Sigmoid colon (tissue), 7 donors: ENCODE measurements around the gene ACER1. TPM values are rescaled to one million over a fixed set of nuclear protein-coding genes. Genes with fewer than 3 reads are reported as not detected.

Experiments used
- DNase-seq: peaks from one replicate; pipeline ENCODE4 v3.0.0-alpha.2; 2019
- H3K27ac ChIP-seq, 4 donors: fragments of 200-600 bp; sonication (generic); one replicate each; pipeline ENCODE4 v1.5.1; 2016 to 2019; ENCODE audit warnings: mild to moderate bottlenecking in 1 of 4
- H3K27me3 ChIP-seq, 3 donors: fragments of 200-600 bp; sonication (generic); one replicate each; pipeline ENCODE4 v1.5.1; 2019; ENCODE audit warnings: mild to moderate bottlenecking in 1 of 3
- H3K36me3 ChIP-seq, 4 donors: fragments of 200-600 bp; sonication (generic); one replicate each; pipeline ENCODE4 v1.5.1; 2016 to 2019
- H3K4me1 ChIP-seq, 4 donors: fragments of 200-600 bp; sonication (generic); one replicate each; pipeline ENCODE4 v1.5.1; 2017 to 2019
- H3K4me3 ChIP-seq, 4 donors: fragments of 200-600 bp; sonication (generic); one replicate each; pipeline ENCODE4 v1.5.1; 2017 to 2019; ENCODE audit warnings: mild to moderate bottlenecking in 2 of 4, moderate library complexity in 1 of 4
- H3K9me3 ChIP-seq, 4 donors: fragments of 200-600 bp in 3 of 4; sonication (generic) in 3 of 4; one replicate each; pipeline versions ENCODE4 v1.5.1 to v1.6.1; 2013 to 2019
- CTCF ChIP-seq, 4 experiments: fragments of 450-650 bp in 3 of 4; fragments of 200-600 bp in 1 of 4; IDR thresholded peaks; one replicate each; pipeline ENCODE4 v1.5.1; 2016 to 2019; ENCODE audit warnings: antibody characterized with exemption in 4 of 4, mild to moderate bottlenecking in 3 of 4, moderate library complexity in 2 of 4
- EP300 ChIP-seq, 4 donors: sonication (generic); formaldehyde crosslinking; IDR thresholded peaks; one replicate each; pipeline ENCODE4 v1.6.1; 2017; ENCODE audit warnings: antibody characterized with exemption in 4 of 4
- POLR2A ChIP-seq, 2 donors: fragments of 450-650 bp; IDR thresholded peaks; one replicate each; pipeline ENCODE4 v1.6.1; 2016; ENCODE audit warnings: antibody characterized with exemption in 2 of 2, mild to moderate bottlenecking in 2 of 2, moderate library complexity in 2 of 2
- POLR2AphosphoS5 ChIP-seq, 4 donors: sonication (generic); formaldehyde crosslinking; IDR thresholded peaks; one replicate each; pipeline ENCODE4 v1.6.1; 2017; ENCODE audit warnings: antibody characterized with exemption in 4 of 4
- WGBS, 2 donors: extraction: QIAGEN DNeasy Blood & Tissue Kit; methylation state at CpG; one replicate each; pipeline ENCODE4 v1.1.7; 2013; 5-methylcytosine and 5-hydroxymethylcytosine counted together
- intact Hi-C: fragments of 100-400 bp; cut with DNase I; formaldehyde crosslinking; loops from one replicate; pipeline ENCODE4 v1.15.1; 2023
- polyA plus RNA-seq, 3 donors: library from polyadenylated mRNA; stranded (reverse); fragments of 200-250 nt; gene quantifications; one replicate each; pipeline ENCODE4 v1.2.3, GENCODE V29; 2013
- total RNA-seq, 4 donors: library from RNA; depleted of rRNA; stranded (reverse); fragments of >200 nt; gene quantifications; one replicate each; pipeline ENCODE4 v1.1.0, GENCODE V29; 2016
- donor health status: healthy with polysubstance abuse.
- donor health status: Bipolar disorder and iron deficiency.
- donor health status: healthy.

Gene ACER1
- total and polyA plus RNA-seq, 7 donors = 0.19 TPM; not detected in 6

- H3K4me3 ChIP-seq = no peak overlapping the region
- TF ChIP-seq CTCF (IDR thresholded peaks at IDR 0.05) = no peak
- TF ChIP-seq POLR2AphosphoS5 (IDR thresholded peaks at IDR 0.05) = no peak
- no peak for TF ChIP-seq EP300 (IDR thresholded peaks at IDR 0.05)
- TF ChIP-seq POLR2A (IDR thresholded peaks at IDR 0.05) = no peak
- H3K4me1 ChIP-seq = peaks cover 0 to 47% (median 34%) of the 10 kb centered on the region in 4 donors
- no peaks in the 10 kb centered on the region for H3K9me3 ChIP-seq
- no peak for DNase-seq
- peaks cover 0 to 60% (median 13%) of the 10 kb centered on the region in 4 donors for H3K36me3 ChIP-seq
- H3K27ac ChIP-seq = no peak overlapping the region
- 94 to 97% methylated on average over 11 of the region's 11 CpGs for WGBS, 2 donors
- intact Hi-C loops = no loop called here
- no peaks in the 10 kb centered on the region for H3K27me3 ChIP-seq
These were observed 70.9 kb downstream of the ACER1 start for GRCh38 chr19:6262519-6262918.

- Histone ChIP-seq H3K9me3 (no peaks in the 10 kb centered on the region), H3K4me1 (peaks cover 0 to 47% (median 34%) of the 10 kb centered on the region in 4 donors), H3K4me3 (no peak overlapping the region), H3K36me3 (peaks cover 0 to 58% (median 12%) of the 10 kb centered on the region in 4 donors), H3K27me3 (no peaks in the 10 kb centered on the region), H3K27ac (no peak overlapping the region)
- intact Hi-C loops = no loop called here
- DNase-seq = no peak
- 86 to 92% methylated on average over 15 of the region's 15 CpGs for WGBS, 2 donors
- TF ChIP-seq CTCF (IDR thresholded peaks at IDR 0.05) (no peak), POLR2A (IDR thresholded peaks at IDR 0.05) (no peak), POLR2AphosphoS5 (IDR thresholded peaks at IDR 0.05) (no peak), EP300 (IDR thresholded peaks at IDR 0.05) (no peak)
These were observed 71.5 kb downstream of the ACER1 start for GRCh38 chr19:6261883-6262282.

GRCh38 chr19:6260912-6261650, 72.3 kb downstream of the ACER1 start:
- intact Hi-C loops = no loop called here
- H3K27ac ChIP-seq = no peak overlapping the region
- no peaks in the 10 kb centered on the region for H3K9me3 ChIP-seq
- no peak for DNase-seq
- no peaks in the 10 kb centered on the region for H3K27me3 ChIP-seq
- no peak overlapping the region for H3K4me3 ChIP-seq
- H3K4me1 ChIP-seq = peaks cover 0 to 47% (median 34%) of the 10 kb centered on the region in 4 donors
- TF ChIP-seq POLR2A (IDR thresholded peaks at IDR 0.05) = no peak
- TF ChIP-seq CTCF (IDR thresholded peaks at IDR 0.05) = peak in 2 of 4 experiments; percentile 42 to 43
- peaks cover 0 to 53% (median 12%) of the 10 kb centered on the region in 4 donors for H3K36me3 ChIP-seq
- 82 to 92% methylated on average over 30 of the region's 30 CpGs for WGBS, 2 donors

GRCh38 chr19:6260376-6260775, 73.0 kb downstream of the ACER1 start:
- Histone ChIP-seq H3K4me1 (peaks cover 0 to 47% (median 34%) of the 10 kb centered on the region in 4 donors), H3K27me3 (no peaks in the 10 kb centered on the region), H3K4me3 (no peak overlapping the region), H3K9me3 (no peaks in the 10 kb centered on the region), H3K27ac (no peak overlapping the region), H3K36me3 (peaks cover 0 to 48% (median 12%) of the 10 kb centered on the region in 4 donors)
- TF ChIP-seq CTCF (IDR thresholded peaks at IDR 0.05) (no peak), POLR2AphosphoS5 (IDR thresholded peaks at IDR 0.05) (no peak), POLR2A (IDR thresholded peaks at IDR 0.05) (no peak), EP300 (IDR thresholded peaks at IDR 0.05) (no peak)
- intact Hi-C loops = no loop called here
- WGBS, 2 donors = 95 to 97% methylated on average over 9 of the region's 9 CpGs
- DNase-seq = no peak
